Fibroblast of lung (primary cell): ENCODE results near the gene CREB5. TPM values are rescaled to one million over a fixed set of nuclear protein-coding genes. Genes with fewer than 3 reads are reported as not detected.
A peak's percentile ranks its signal among the peaks of the same experiment; 100 is the strongest.

Experiments
- DNase-seq, 2 donors: peaks; one replicate each; pipeline versions ENCODE4 v3.0.0 to v3.0.0-alpha.2; 2010; ENCODE audit warnings: low read depth in 2 of 2
- H2AFZ ChIP-seq: 2 replicates; pipeline ENCODE4 v1.5.1; 2012; ENCODE audit warnings: low read length, control low read depth, inconsistent platforms
- H3K27ac ChIP-seq: 2 replicates; pipeline ENCODE4 v1.5.1; 2011; ENCODE audit warnings: low read length, control low read depth; ENCODE audit not compliant: insufficient read depth
- H3K27me3 ChIP-seq: 2 replicates; pipeline ENCODE4 v1.5.1; 2011; ENCODE audit warnings: mild to moderate bottlenecking, low read length; ENCODE audit not compliant: control insufficient read depth, insufficient read depth
- H3K36me3 ChIP-seq: 2 replicates; pipeline ENCODE4 v1.5.1; 2011; ENCODE audit warnings: low read length; ENCODE audit not compliant: control insufficient read depth, insufficient read depth
- H3K4me1 ChIP-seq: 2 replicates; pipeline ENCODE4 v1.5.1; 2011; ENCODE audit warnings: low read length; ENCODE audit not compliant: control insufficient read depth, insufficient read depth; ENCODE audit errors: extremely low read depth
- H3K4me2 ChIP-seq: 2 replicates; pipeline ENCODE4 v1.5.1; 2011; ENCODE audit warnings: low read length, control low read depth; ENCODE audit not compliant: insufficient read depth; ENCODE audit errors: extremely low read depth
- H3K4me3 ChIP-seq, 4 experiments: fragments of 200-600 bp in 1 of 4; sonication (generic) in 1 of 4; replicated peaks in 1 of 4; 2 replicates each; pipeline ENCODE4 v1.5.1; 2011 to 2016; ENCODE audit warnings: low read length in 4 of 4, low read depth in 3 of 4, mild to moderate bottlenecking in 3 of 4, control low read depth in 2 of 4, inconsistent platforms in 1 of 4, mixed read lengths in 1 of 4; ENCODE audit not compliant: insufficient read depth in 1 of 4; ENCODE audit errors: control extremely low read depth in 1 of 4
- H3K79me2 ChIP-seq: 2 replicates; pipeline ENCODE4 v1.5.1; 2012; ENCODE audit warnings: mild to moderate bottlenecking, low read length, inconsistent platforms; ENCODE audit not compliant: control insufficient read depth, insufficient read depth
- H3K9ac ChIP-seq: 2 replicates; pipeline ENCODE4 v1.5.1; 2011; ENCODE audit warnings: mild to moderate bottlenecking, low read length, control low read depth; ENCODE audit not compliant: insufficient read depth
- H3K9me3 ChIP-seq: 2 replicates; pipeline ENCODE4 v1.5.1; 2012; ENCODE audit warnings: low read depth, low read length; ENCODE audit not compliant: control insufficient read depth, insufficient read depth
- H4K20me1 ChIP-seq: 2 replicates; pipeline ENCODE4 v1.5.1; 2011; ENCODE audit warnings: low read length; ENCODE audit not compliant: control insufficient read depth, insufficient read depth; ENCODE audit errors: extremely low read depth
- EZH2 ChIP-seq: IDR thresholded peaks from 2 replicates; pipeline ENCODE4 v1.5.1; 2012; ENCODE audit warnings: low read length, control low read depth, mild to moderate bottlenecking; ENCODE audit errors: missing control alignments
- polyA plus RNA-seq, 2 donors: library from polyadenylated mRNA; depleted of rRNA in 1 of 2; stranded (reverse) in 1 of 2; unstranded in 1 of 2; fragments of >200 nt; gene quantifications; 2 replicates each; pipeline ENCODE4 v1.2.1, GENCODE V29; 2011 to 2012; ENCODE audit warnings: missing spikeins in 1 of 2
- total RNA-seq: library from RNA; depleted of rRNA; stranded (reverse); fragments of >200 nt; gene quantifications from 2 replicates; pipeline ENCODE4 v1.2.1, GENCODE V29; 2014
- TF ChIP-seq, protein P1 (sequence below), 2 donors: IDR thresholded peaks in 1 of 2; conservative IDR thresholded peaks in 1 of 2; 1 replicate in 1 of 2; 2 replicates in 1 of 2; pipeline ENCODE4 v1.5.1; 2011 to 2012; ENCODE audit warnings: low read length in 2 of 2, control low read depth in 1 of 2, inconsistent platforms in 1 of 2, low read depth in 1 of 2, mild to moderate bottlenecking in 1 of 2

Gene CREB5
- total and polyA plus RNA-seq, 2 donors (not counting 1 experiment from before 2014, with no cell fraction given) = 8.2 to 28.4 TPM

DNA sequence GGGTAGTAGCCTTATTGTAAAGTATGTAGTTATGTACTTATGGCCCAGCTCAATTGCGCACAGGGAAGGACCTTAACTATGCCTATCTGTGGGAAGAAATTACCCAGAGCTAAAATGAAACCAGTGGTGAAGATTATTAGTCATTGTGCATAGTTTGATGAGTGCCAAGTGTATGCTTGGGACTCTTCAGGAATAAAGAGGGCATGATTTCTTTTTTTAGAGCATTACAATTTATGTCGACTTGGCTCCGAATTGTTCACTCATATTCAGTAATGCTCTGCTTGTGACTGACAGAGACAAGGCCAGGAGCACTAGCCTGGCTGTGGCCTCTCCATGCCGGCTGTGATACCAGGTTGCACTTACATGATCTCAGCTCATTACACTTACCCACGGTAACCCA, 276.3 kb downstream of the CREB5 start:
- Histone ChIP-seq H3K79me2 (no peaks in the 10 kb centered on the region), H3K27ac (no peak overlapping the region), H2AFZ (no peak overlapping the region), H3K4me3 (no peak overlapping the region), H3K9ac (no peak overlapping the region), H4K20me1 (no peaks in the 10 kb centered on the region), H3K9me3 (no peaks in the 10 kb centered on the region), H3K4me1 (peaks cover 7% of the 10 kb centered on the region), H3K27me3 (no peaks in the 10 kb centered on the region), H3K4me2 (peak overlapping the region; percentile 46), H3K36me3 (no peaks in the 10 kb centered on the region)
- peak; percentile 61 to 89 for DNase-seq
- no peak for TF ChIP-seq EZH2
- TF ChIP-seq, protein P1, sequence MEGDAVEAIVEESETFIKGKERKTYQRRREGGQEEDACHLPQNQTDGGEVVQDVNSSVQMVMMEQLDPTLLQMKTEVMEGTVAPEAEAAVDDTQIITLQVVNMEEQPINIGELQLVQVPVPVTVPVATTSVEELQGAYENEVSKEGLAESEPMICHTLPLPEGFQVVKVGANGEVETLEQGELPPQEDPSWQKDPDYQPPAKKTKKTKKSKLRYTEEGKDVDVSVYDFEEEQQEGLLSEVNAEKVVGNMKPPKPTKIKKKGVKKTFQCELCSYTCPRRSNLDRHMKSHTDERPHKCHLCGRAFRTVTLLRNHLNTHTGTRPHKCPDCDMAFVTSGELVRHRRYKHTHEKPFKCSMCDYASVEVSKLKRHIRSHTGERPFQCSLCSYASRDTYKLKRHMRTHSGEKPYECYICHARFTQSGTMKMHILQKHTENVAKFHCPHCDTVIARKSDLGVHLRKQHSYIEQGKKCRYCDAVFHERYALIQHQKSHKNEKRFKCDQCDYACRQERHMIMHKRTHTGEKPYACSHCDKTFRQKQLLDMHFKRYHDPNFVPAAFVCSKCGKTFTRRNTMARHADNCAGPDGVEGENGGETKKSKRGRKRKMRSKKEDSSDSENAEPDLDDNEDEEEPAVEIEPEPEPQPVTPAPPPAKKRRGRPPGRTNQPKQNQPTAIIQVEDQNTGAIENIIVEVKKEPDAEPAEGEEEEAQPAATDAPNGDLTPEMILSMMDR (conservative IDR thresholded peaks at IDR 0.05 in 1 of 2, IDR thresholded peaks at IDR 0.05 in 1 of 2; ENCODE audit: low read depth in 1 of 2, low read length in 2 of 2) = no peak

DNA sequence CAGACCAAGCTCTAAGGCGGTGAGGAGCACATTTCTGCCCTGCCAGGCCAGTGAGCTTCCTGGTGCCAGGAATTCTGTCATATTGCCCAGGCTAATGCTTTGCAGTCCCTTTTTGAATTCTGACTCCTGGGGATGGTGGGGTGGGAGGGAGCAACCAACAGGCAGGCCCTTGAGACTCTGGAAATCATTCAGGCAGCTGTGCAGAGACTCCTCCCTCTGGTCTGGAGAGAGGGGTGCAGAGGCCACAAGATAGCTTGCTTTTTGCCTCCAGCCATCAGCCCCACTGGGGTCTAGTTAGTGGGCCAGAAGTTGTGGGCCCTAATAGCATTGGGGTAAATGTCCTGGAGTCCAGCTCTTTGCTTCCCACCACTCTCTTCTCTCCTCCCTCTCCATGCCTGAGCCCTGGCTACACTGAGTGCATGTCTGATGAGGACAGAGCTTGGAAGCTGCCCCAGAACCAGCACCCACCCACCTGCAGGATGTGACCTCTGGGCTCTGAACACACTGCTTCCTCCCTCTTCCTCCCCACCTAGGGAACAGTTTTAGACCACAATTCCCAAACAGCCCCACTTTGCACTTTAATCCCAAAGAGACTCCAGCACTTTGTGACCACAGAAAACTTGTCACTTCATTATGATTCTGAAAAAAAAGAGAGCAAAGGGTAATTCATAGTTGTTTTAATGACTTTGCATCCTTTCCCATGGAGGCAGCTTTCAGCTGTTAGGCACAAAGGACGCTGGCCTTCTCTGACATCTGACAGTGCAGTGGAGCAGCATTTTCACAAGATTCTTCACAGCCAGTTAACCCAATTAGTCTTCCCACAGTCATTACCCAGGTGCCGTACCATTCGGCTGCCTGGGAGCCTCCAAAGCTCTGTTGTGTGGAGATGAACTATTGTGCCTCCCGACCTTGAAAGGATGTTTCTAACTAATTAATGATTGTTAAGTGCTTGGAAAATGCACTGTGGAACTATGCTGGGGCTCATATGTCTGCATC, 283.3 kb downstream of the CREB5 start:
- Histone ChIP-seq H3K79me2 (no peaks in the 10 kb centered on the region), H2AFZ (no peak overlapping the region), H3K4me2 (no peak overlapping the region), H4K20me1 (no peaks in the 10 kb centered on the region), H3K27ac (no peak overlapping the region), H3K36me3 (no peaks in the 10 kb centered on the region), H3K27me3 (no peaks in the 10 kb centered on the region), H3K4me3 (no peak overlapping the region), H3K4me1 (no peaks in the 10 kb centered on the region), H3K9me3 (no peaks in the 10 kb centered on the region), H3K9ac (no peak overlapping the region)
- DNase-seq = peak in 1 of 2 donors; percentile 20
- TF ChIP-seq, protein P1 (conservative IDR thresholded peaks at IDR 0.05 in 1 of 2, IDR thresholded peaks at IDR 0.05 in 1 of 2; ENCODE audit: low read depth in 1 of 2, low read length in 2 of 2) = no peak
- TF ChIP-seq EZH2 = no peak

DNA sequence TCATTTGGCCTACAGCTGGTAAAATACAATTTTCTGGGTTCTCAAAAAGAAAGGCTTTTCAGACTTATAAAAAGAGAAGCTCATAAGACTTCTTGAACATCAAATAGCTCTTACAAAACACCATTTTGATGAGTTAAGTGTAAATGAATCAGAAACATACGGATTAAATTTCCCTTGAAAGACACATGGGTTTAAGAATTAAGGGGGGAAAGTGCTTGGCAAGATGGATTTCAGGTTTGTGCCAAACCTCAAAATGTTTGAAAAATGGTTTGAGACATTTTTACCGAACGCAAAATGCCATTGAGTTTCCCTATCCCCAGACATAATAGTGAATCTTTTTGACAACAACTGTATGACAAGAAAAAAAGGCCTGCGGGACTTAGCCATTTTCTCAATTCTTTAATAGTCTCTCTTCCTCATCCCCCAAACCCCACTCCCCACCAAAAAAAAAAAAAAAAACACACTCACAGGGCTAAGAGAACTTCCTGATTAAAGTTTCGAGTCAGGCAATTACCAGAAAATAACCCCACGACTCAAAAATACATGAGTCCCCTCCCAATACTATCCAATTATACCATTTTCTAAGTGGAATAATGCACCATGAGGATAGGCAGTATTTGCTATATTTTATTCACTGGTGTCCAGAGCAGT, 285.7 kb downstream of the CREB5 start:
- no peaks in the 10 kb centered on the region for H3K4me1 ChIP-seq
- no peaks in the 10 kb centered on the region for H3K36me3 ChIP-seq
- no peak overlapping the region for H3K9ac ChIP-seq
- no peak overlapping the region for H3K4me2 ChIP-seq
- TF ChIP-seq, protein P1 (conservative IDR thresholded peaks at IDR 0.05 in 1 of 2, IDR thresholded peaks at IDR 0.05 in 1 of 2; ENCODE audit: low read depth in 1 of 2, low read length in 2 of 2) = no peak
- TF ChIP-seq EZH2 = no peak
- no peak overlapping the region for H3K27ac ChIP-seq
- H4K20me1 ChIP-seq = no peaks in the 10 kb centered on the region
- peak in 1 of 2 donors; percentile 37 for DNase-seq
- H3K79me2 ChIP-seq = no peaks in the 10 kb centered on the region
- H3K27me3 ChIP-seq = no peaks in the 10 kb centered on the region
- no peak overlapping the region for H2AFZ ChIP-seq
- H3K9me3 ChIP-seq = no peaks in the 10 kb centered on the region
- no peak overlapping the region for H3K4me3 ChIP-seq
